DOHH2 (cell line): ENCODE measurements around the gene ZNF483.

Source experiments
- H3F3A ChIP-seq: fragments of 200-600 bp; sonication (generic), shearing (Covaris generic); 2 replicates; pipeline ENCODE4 v1.6.0; 2016; ENCODE audit warnings: antibody characterized with exemption, mild to moderate bottlenecking; ENCODE audit not compliant: control insufficient read depth, insufficient read depth
- H3K27ac ChIP-seq: fragments of 200-600 bp; sonication (generic); 2 replicates; pipeline ENCODE4 v1.5.1; 2014; ENCODE audit warnings: low read depth, mild to moderate bottlenecking, low read length, moderate library complexity
- H3K27me3 ChIP-seq: fragments of 200-600 bp; sonication (generic); 2 replicates; pipeline ENCODE4 v1.6.1; 2014; ENCODE audit warnings: mild to moderate bottlenecking, low read length, mixed read lengths; ENCODE audit not compliant: control insufficient read depth
- H3K36me3 ChIP-seq: fragments of 200-600 bp; sonication (generic); 2 replicates; pipeline ENCODE4 v1.6.1; 2014; ENCODE audit warnings: mild to moderate bottlenecking, low read length, moderate library complexity, mixed read lengths; ENCODE audit not compliant: control insufficient read depth
- H3K4me1 ChIP-seq: fragments of 200-600 bp; sonication (generic); 2 replicates; pipeline ENCODE4 v1.6.1; 2014; ENCODE audit warnings: mild to moderate bottlenecking, low read length, mixed read lengths; ENCODE audit not compliant: control insufficient read depth
- H3K4me2 ChIP-seq: fragments of 200-600 bp; sonication (generic); 2 replicates; pipeline ENCODE4 v1.6.0; 2014; ENCODE audit warnings: mild to moderate bottlenecking, low read length, moderate library complexity
- H3K4me3 ChIP-seq: fragments of 200-600 bp; sonication (generic); 2 replicates; pipeline ENCODE4 v1.5.1; 2014; ENCODE audit warnings: mild to moderate bottlenecking, low read length, mixed read lengths
- H3K79me2 ChIP-seq: fragments of 200-600 bp; sonication (generic); 2 replicates; pipeline ENCODE4 v1.6.1; 2014; ENCODE audit warnings: mild to moderate bottlenecking, low read length, mixed read lengths; ENCODE audit not compliant: control insufficient read depth
- H3K9me2 ChIP-seq: fragments of 200-600 bp; sonication (generic); replicated peaks from 2 replicates; pipeline ENCODE4 v1.6.1; 2014; ENCODE audit warnings: mild to moderate bottlenecking, low read length, mixed read lengths; ENCODE audit not compliant: control insufficient read depth
- H3K9me3 ChIP-seq: fragments of 200-600 bp; sonication (generic); 2 replicates; pipeline ENCODE4 v1.6.1; 2014; ENCODE audit warnings: antibody characterized with exemption, low read length, mixed read lengths; ENCODE audit not compliant: control insufficient read depth, insufficient read depth
- H4K20me1 ChIP-seq: fragments of 200-600 bp; sonication (generic); 2 replicates; pipeline ENCODE4 v1.6.0; 2014; ENCODE audit warnings: low read depth, mild to moderate bottlenecking, antibody characterized with exemption, low read length, moderate library complexity; ENCODE audit not compliant: control insufficient read depth, insufficient read depth
- EZH2phosphoT487 ChIP-seq: fragments of 200-600 bp; sonication (generic); IDR thresholded peaks from 2 replicates; pipeline ENCODE4 v1.6.1; 2017; ENCODE audit warnings: borderline replicate concordance, mild to moderate bottlenecking, antibody characterized with exemption, low read length, moderate library complexity, mixed read lengths
- TF ChIP-seq, protein P1 (sequence below): fragments of 200-600 bp; sonication (generic); IDR thresholded peaks from one replicate; pipeline ENCODE4 v1.5.1; 2014; ENCODE audit warnings: antibody characterized with exemption, mild to moderate bottlenecking, low read depth, low read length; ENCODE audit not compliant: poor library complexity, severe bottlenecking

ZNF483 gene

GRCh38 chr9:111622626-111623025 is 97.6 kb downstream of the ZNF483 start:
- Histone ChIP-seq H3K4me1 (peaks cover 10% of the 10 kb centered on the region), H3K9me2 (no peaks in the 10 kb centered on the region), H3K36me3 (no peaks in the 10 kb centered on the region), H3K9me3 (no peaks in the 10 kb centered on the region), H3K27ac (no peak overlapping the region), H3K4me3 (no peak overlapping the region), H3K4me2 (no peak overlapping the region), H3K27me3 (no peaks in the 10 kb centered on the region), H4K20me1 (no peaks in the 10 kb centered on the region), H3K79me2 (no peaks in the 10 kb centered on the region), H3F3A (no peaks in the 10 kb centered on the region)
- TF ChIP-seq, protein P1, sequence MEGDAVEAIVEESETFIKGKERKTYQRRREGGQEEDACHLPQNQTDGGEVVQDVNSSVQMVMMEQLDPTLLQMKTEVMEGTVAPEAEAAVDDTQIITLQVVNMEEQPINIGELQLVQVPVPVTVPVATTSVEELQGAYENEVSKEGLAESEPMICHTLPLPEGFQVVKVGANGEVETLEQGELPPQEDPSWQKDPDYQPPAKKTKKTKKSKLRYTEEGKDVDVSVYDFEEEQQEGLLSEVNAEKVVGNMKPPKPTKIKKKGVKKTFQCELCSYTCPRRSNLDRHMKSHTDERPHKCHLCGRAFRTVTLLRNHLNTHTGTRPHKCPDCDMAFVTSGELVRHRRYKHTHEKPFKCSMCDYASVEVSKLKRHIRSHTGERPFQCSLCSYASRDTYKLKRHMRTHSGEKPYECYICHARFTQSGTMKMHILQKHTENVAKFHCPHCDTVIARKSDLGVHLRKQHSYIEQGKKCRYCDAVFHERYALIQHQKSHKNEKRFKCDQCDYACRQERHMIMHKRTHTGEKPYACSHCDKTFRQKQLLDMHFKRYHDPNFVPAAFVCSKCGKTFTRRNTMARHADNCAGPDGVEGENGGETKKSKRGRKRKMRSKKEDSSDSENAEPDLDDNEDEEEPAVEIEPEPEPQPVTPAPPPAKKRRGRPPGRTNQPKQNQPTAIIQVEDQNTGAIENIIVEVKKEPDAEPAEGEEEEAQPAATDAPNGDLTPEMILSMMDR = no peak
- no peak for TF ChIP-seq EZH2phosphoT487
